Cardiac fibroblast (primary cell): Measurements from ENCODE around the gene DES.
A peak's percentile ranks its signal among the peaks of the same experiment; 100 is the strongest.

Experiments used
- DNase-seq, 2 donors: peaks; one replicate each; pipeline versions ENCODE4 v3.0.0 to v3.0.0-alpha.2; 2010; ENCODE audit warnings: low read depth in 2 of 2
- H3K4me3 ChIP-seq, 2 donors: replicated peaks in 1 of 2; 1 replicate in 1 of 2; 2 replicates in 1 of 2; pipeline ENCODE4 v1.5.1; 2011; ENCODE audit warnings: low read depth in 2 of 2, low read length in 2 of 2, mild to moderate bottlenecking in 2 of 2, moderate library complexity in 1 of 2
- CTCF ChIP-seq: IDR thresholded peaks from one replicate; pipeline ENCODE4 v1.5.1; 2011; ENCODE audit warnings: low read depth, mild to moderate bottlenecking, low read length, inconsistent platforms

The DES gene

DNA sequence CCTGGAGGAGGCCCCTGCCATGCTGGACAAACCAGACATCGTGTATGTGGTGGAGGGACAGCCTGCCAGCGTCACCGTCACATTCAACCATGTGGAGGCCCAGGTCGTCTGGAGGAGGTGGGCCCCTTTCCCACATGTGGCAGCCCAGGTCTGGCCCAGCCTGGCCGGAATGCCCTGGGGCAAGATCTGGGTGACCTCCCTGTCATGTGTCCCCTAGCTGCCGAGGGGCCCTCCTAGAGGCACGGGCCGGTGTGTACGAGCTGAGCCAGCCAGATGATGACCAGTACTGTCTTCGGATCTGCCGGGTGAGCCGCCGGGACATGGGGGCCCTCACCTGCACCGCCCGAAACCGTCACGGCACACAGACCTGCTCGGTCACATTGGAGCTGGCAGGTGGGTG, 55.3 kb downstream of the DES start:
- TF ChIP-seq CTCF: no peak
- no peak overlapping the region for H3K4me3 ChIP-seq
- DNase-seq: no peak

DNA sequence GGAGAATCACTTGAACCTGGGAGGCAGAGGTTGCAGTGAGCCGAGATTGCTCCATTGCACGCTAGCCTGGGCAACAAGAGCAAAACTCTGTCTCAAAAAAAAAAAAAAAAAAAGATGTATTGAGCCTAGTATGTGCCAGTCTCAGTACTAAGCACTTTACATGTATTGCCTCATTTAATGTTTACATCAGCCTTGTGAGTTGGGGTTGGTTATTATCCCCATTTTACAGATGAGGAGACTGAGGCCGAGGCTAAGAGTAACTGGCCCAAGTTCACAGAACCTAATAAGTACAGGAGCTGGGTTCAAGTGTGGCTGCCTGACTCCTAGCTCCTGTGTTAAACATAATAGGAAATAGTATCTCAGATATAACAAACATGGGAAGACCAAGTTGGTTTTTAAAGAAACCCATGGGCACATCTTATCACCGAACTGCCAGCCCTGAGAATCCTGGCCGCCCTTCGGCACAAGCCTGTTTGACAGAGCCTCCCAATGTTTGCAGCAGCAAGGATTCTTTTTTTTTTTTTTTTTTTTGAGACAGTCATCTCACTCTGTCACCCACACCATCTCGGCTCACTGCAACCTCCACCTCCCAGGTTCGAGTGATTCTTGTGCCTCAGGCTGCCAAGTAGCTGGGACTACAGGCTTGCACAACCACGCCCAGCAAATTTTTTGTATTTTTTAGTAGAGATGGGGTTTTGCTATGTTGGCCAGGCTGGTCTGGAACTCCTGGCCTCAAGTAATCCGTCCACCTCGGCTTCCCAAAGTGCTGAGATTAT, 56.3 kb downstream of the DES start:
- DNase-seq: no peak
- no peak for TF ChIP-seq CTCF
- H3K4me3 ChIP-seq: no peak overlapping the region

DNA sequence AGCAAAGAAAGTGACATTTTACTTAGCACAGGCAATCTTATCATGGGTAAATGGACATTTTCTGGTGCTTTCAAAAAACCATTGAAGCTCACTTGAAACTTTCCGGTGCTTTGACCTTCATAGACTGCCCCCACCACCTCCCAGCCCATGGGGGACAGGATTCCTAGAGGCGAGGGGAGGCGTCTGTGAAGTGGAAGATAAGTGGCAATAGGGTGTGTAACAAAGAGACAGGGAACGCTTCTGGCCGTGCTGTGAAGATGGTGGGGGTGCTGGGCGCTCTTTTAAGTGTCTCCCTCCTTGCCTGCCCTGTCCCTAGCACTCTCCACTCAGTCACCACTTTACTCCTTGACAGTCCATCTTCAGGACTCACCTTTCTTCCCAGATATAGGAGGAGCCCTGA, 57.1 kb downstream of the DES start:
- DNase-seq: no peak
- no peak overlapping the region for H3K4me3 ChIP-seq
- TF ChIP-seq CTCF: no peak

DNA sequence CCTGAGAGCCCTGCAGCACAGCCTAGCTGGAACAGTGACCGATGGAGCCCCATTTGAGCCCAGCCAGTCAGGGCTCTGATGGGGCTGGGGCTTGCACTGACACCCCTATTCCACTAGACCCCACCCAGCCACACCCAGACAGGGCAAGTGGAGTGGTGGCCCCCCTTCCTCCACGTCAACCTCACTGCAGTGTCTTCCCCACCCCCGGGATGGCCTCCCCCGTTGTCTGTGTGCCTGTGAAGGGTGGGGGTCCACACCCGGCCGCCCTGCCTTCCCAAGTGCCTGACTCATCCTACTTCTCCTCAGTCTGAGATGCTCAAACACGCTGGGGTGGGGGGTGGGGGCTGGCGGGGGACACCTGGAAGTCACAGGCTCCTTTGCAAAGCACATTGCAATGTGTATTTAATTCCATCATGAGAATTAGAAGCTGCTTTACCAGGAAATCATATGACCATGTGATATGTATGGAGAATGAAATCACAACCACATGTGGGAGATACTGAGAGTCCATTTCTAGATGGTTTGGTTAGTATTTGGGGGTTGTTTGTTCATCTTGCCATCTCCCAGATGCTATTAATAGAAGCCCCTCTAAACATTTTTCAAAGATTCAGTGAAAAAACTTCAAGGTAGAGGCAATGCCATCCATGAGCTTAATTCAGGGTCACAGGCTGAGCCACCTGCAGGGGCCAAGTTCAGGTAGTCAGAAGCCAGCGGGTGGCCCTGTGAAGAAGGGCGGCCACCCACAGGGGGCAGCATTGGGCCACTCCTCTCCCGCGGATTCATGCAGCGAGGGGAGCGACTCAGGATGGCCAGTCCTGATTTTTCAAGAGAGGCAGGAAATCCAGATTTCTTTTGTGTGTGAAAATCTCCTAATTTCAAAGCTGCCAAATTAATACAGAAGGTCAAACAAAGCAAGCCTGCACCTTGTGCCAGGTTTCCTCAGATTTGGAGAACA, 57.8 kb downstream of the DES start:
- DNase-seq: peak; percentile 66 to 68
- TF ChIP-seq CTCF: peak; percentile 97
- no peak overlapping the region for H3K4me3 ChIP-seq
